Measurements from ENCODE around the gene KLHL36.
"Not testable (repeated sequence)": the region's sequence is repeated elsewhere in the genome, so short reads cannot be mapped to it uniquely, and the experiment has no call there.

KLHL36 gene

DNA sequence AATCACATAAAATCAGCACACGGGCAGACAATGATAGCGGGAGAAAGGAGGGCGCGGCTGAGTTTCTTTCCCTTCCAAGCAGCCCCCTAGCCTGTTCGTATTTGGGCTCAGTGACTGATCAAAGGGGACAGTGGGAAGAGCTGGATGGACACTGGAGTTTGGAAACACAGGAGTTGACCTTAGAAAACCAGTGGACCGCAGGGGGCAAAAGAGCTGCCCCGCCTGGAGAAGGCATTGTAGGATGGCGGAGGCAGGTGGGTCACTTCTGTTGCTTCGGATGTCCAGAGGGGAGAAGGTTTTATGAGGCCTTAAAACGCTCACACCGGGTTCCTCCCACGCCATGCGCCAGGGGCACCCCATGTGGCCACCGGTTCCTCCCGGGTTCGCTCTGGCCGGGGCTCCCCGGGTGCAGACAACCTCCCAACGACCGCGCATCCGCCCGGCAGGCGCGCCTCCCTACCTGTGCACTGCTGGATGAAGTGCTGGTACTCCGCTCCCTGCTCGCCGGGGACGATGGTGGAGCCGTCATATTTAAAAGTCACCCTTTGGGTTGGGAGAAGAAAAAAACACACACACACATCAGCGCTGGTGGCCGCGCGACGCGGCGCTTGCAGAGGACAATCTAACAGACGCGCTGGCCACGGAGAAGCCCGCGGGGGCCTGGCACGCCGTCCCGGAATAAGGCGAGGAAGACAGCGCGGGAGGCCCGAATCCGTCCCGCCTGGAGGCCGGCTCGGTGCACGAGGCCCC, 31.1 kb upstream of the KLHL36 start:
- DNase-seq: no peak

DNA sequence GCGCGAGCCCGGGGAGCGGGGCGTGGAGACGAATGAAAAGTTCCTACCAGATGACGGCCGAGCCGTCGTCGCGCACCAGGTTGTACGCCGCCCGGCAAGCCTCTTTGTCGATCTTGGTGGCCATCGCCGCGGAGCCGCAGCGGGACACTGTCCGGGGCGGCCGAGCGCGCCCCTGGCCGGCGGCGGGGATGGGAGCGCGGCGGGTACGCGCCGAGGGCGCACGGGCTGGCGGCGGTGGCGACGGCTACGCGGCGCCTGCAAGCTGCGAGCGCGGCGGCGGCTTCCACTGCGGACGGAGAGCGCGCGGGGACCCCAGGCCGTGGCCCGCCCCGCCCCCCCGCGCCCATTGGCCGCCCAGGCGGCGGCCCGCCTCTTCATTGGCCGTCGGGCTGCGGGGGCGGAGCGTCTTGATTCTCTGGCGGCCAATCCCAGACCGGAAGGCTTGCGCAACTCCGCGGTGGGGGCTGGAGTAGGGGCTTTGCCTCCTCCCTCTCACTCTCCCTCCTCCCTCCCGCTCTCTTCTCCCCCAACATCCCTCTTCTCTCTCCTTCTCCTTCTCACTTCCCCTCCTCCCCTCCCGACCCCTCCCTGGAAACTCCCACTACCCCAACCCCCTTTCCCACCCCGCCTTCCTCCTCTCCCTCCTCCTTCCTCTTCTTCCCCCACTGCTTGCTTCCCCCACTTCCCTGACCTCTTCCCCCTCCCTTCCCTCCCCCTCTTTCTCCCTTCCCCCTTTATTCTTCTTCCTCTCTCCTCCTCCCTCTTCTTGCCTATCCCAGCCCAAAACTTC, 30.3 kb upstream of the KLHL36 start, which contains the start of gene COTL1:
Gene COTL1 (minus strand): TSS at position 288 of the 790 bp plus-strand sequence. CDS start 164 bp downstream, at position 124.
- DNase-seq: peak; percentile 74

- DNase-seq: no peak
Observed at GRCh38 chr16:84618581-84619460, 29.5 kb upstream of the KLHL36 start.

- DNase-seq: not testable (repeated sequence)
Observed at GRCh38 chr16:84620913-84621312, 27.4 kb upstream of the KLHL36 start.

DNA sequence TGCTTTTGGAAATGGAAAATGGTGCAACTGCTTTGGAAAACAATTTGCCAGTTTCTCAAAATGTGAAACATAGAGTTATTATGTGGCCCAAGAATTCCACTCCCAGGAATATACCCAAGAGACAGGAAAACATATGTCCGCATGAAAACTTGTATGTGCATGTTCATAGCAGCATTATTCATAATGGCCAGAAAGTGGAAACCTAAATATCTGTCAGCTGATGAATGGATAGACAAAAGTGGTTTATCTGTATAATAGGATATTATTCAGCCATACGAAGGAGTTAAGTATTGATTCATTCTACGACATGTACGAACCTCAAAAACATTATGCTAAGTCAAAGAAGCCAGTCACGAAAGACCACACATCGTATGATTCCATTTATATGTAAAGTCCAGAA, 22.8 kb upstream of the KLHL36 start:
- no peak for DNase-seq

DNA sequence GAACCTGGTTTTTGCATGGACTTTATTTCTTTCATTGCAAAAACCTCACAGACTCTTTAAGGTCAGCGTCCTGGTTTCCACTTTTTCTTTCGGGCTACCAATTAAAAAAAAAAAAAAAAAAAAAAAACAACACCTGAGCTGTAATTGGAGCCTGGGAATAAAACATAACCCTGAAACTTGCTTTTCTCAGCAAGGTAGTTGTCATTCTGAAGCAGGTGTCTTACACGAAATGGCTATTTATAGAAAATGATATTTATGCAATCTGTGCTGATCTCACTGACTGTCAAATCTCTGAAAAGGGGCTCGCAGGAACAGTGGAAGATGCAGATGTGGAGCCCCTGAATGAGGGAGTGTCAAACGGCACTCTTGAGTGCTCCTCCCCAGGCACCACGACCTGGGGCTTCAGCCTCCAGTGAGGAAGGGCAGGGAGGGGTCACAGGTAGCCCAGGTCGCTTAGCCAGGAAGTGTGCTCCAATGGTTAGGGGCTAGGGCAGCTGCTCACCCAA, 20.0 kb upstream of the KLHL36 start:
- DNase-seq: no peak

GRCh38 chr16:84629580-84629979, 18.7 kb upstream of the KLHL36 start:
- DNase-seq: no peak

DNA sequence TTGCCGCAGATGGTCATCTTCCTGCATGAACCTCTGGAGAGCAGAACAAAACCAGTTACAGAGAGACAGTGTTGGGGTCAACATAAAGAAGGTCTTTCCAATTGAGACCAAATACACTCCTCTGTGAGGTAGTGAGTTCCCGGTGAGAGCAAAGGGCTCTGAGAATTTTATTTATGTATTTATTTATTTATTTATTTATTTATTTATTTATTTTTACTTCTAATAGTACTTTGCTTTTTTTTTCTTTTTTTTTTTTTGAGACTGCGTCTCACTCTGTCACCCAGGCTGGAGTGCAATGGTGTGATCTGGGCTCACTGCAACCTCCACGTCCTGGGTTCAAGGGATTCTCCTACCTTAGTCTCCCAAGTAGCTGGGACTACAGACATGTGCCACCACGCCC, 18.3 kb upstream of the KLHL36 start:
- no peak for DNase-seq

DNA sequence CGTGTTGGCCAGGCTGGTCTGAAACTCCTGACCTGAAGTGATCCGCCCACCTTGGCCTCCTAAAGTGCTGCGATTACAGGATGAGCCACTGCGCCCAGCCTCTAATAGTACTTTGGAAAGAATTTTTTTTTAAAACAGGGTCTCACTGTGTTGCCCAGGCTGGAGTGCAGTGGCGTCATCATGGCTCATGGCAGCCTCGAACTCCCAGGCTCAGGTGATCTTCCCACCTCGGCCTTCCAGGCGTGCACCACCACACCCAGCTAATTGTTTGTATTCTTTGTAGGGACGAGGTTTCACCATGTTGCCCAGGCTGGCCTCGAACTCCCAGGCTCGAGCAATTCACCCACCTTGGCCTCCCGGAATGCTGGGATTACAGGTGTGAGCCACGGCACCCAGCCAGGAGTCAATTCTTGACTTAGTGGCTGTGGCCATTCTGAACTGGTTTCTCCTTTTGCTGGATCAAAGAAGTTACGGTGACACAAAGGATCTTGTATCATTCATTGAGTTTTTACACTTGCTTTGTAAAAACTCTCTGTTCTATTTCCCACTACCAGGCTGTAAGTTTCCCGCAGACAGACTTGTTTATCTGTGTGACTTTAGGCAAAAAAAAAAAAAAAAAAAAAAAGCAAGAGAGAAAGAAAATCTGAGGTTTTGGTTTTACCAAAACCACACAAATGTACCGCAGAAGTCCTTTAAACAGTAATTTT, 17.7 kb upstream of the KLHL36 start:
- no peak for DNase-seq

DNA sequence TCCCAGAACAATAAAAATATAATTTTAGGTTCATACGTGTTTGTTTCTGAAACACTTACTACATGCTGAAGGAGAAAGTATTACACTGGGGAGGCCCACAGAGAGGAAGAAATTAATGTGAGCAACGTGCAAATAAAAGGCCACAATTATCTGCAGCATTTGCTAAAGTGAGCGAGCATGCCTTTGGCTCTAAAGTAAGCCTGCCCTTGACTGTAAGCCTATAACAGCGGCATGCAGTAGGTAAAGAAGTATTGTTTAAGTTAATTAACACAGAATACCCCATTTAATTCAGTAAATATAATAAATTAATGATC, 17.2 kb upstream of the KLHL36 start:
- DNase-seq: no peak

- DNase-seq: no peak
Observed at GRCh38 chr16:84631886-84632285, 16.4 kb upstream of the KLHL36 start.

DNA sequence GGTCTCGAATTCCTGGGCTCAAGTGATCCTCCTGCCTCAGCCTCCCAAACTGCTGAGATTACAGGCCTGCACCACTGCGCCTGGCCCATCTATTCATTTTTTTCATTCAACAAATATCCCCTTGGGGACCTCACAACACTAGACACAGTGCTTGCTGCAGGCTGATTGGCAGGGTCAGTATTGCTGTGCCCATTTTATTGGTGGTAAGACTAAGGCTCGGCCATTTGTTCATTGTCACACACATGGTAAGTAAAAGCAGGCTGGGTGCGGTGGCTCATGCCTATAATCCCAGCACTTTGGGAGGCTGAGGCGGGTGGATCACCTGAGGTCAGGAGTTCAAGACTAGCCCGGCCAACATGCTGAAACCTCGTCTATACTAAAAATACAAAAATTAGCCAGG, 15.4 kb upstream of the KLHL36 start:
- not testable (repeated sequence) for DNase-seq

DNA sequence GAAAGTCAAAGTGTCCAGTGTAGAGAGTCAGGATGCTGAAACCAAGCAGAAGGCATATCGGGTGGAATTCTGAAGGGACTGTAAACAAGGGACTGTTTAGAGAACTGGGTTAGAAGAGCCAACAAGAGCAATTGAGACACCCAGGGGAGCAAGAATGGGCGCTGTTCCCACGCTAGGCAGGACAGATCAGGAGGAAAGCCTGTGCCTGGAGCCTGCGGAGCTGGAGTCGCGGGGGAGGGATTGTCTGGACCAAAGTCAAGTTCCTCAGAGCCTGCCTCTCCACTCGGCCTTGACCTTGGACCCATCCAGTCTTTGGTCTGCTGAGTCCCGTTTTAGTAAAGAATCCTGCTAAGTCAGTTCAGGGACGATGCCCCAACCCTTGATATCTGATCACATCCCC, 14.7 kb upstream of the KLHL36 start:
- no peak for DNase-seq

GRCh38 chr16:84635702-84636101, 12.6 kb upstream of the KLHL36 start:
- DNase-seq: no peak

DNA sequence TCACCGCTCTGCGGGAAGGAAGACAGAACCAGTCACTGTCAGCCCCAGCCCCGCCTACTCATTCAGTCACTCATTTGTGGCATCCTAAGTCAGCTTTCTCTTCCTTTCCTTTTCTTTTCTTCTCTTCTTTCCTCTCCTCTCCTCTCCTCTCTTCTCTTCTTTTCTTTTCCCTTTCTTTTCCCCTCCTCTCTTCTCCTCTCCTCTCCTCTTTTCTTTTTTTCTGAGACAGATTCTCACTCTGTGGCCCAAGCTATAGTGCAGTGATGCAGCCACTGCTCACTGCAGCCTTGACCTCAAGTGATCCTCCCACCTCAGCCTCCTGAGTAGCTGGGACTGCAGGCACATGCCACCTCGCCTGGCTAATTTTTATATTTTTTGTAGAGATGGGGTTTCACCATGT, 10.6 kb upstream of the KLHL36 start:
- DNase-seq: no peak

- no peak for DNase-seq
Observed at GRCh38 chr16:84638231-84638806, 10.0 kb upstream of the KLHL36 start.

DNA sequence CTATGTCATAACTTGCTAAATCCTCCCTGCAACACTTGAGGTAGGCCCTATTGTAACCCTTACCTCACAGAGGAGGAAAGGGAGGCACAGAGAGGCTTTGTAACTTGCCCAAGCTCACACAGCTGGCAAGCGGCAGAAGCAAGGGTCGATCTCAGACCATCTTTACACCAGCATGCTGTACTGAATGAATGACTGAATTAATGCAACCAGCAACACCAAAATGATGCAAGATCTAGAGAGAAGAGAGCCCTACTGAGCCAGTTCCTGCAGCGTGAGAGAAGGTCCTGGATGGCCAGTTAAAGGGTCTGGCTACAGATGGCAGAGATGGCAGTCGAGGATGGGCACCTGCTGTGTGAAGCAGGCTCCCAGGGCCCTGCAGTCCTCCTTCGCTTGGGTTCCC, 8.2 kb upstream of the KLHL36 start:
- no peak for DNase-seq

DNA sequence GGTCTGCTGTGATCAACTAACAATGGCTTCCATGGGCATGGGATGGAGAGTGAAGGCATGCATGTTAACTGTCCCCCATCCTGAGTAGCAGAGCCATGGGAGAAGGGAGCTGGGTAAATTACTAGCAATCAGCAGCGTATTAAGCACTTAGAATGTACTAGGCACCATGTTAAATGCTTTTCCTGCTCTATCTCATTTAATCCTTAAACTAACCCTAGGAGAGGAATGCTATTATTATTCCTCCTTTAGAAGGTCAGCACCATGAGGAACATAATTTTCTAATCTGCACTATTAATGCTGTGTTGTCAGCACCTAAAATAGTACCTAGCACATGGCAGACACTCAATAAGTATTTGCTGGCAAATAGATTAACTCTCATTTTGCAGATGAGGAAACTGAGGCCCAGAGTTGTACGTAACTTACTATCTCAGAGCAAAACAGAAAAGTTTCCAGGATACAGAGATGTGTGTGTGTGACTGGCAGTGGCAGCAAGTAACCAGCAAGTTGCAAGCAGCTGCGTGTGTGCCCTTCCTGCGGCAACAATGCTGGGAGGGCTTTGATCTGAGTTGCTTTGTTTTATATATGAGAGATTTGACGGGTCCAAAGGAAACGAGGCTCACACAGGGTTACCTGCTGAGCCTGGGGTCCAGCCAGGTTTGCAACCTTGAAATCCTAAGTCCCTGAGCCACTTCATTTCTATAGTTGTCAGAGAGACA, 6.5 kb upstream of the KLHL36 start:
- no peak for DNase-seq

- peak; percentile 24 for DNase-seq
Observed at GRCh38 chr16:84643180-84643583, 5.1 kb upstream of the KLHL36 start.

- DNase-seq: no peak
Observed at GRCh38 chr16:84643674-84644073, 4.6 kb upstream of the KLHL36 start.
